ENCODE measurements around the gene CAMTA1.

Gene CAMTA1

DNA sequence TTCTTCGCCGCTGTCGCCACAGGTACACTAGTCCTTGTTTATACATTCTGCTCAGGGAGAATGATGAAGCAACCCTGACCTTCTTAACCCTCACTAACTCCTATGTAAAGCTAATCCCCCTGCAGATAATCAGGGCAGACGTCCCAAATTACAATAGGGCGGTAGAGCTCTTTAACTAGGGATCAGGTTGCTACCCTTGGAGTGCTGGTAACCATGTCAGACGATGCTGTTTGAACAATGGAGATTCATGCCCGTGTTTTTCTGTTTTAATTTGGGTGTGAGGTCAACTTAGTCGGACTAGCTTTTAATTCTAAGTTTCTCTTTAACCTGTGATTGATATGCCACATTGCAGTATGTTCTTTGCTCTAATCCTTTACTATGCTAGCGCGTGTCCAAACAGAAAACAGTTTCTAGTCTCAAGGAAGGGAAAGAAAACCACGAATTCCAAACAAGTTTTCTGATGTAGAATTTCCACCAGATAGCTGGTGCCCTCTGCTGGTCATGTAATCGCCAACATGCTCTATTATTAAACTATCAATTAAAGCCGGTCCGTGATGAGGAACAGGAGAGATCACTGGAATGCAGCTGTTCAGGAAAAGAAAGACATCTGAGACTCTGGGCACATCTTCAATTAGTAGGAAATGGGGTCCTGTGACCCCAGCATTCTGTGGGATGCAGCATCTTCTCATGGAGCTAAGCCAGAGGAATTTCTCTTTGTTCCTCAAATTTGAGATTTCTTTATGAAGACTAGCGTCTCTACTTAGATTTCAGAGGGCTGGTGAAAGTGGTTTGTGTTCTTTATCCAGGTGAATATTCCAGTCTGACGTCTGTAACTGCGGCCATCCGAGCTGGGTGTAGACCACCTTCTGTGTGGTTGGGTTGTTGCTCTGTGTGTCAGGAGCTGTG is 967.5 kb downstream of the CAMTA1 start:
- peak; percentile 58 for DNase-seq

DNA sequence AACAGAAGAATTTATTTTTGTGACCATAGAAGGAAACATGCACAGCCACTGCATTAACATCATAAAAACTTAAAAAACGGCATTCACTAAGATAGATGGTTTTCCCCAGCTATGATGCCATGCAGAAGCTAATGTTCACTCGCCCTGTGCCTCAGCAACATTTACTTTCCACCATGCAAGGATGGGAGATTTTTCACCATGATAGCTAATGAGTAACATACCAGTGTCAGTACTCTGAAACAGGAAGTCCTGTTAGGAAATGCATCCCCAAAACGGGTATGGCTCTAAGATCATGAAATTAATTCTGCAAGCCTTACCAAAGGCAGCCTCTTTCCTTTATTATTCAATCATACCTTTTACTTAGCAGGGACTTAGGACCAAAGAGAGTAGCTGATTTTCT is 968.4 kb downstream of the CAMTA1 start:
- DNase-seq, result no peak

DNA sequence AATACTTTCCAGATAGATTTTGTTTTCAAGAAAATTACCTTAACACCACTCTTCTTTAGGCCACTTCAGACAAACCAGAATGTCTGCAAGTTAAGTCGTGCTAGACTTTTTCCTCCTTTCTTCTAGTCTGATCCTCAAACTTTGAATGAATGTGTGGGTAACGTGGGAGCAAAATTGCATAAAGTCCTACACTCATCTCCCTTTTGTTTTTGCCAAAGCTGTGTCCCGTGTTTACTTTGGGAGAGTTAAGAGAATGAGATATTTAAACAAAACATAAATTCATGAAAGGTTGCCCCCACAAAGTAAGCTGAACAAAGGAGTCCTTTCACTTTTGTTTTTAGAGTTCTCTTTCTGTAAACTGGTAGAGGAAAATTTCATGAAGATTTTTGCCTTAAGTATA is 969.0 kb downstream of the CAMTA1 start:
- no peak for DNase-seq

DNA sequence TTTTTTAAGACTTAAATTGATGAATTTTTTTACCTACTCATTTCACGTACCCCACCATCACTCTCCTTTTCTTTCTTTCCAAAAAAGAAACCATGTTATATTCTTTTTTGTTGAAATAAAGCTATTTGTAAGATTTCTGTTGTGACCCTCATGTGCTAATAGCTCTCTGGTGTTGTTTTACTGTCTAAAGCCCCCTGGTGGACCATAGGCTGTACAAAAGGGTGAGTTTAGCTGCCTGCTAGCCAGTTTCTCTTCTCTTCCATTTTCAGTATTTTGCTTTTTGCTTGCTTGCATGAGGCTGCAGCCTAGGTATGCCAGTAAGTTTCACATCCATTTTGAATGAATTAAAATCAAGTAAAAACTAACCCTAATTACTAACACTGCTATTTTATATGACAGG is 970.2 kb downstream of the CAMTA1 start:
- no peak for DNase-seq

DNA sequence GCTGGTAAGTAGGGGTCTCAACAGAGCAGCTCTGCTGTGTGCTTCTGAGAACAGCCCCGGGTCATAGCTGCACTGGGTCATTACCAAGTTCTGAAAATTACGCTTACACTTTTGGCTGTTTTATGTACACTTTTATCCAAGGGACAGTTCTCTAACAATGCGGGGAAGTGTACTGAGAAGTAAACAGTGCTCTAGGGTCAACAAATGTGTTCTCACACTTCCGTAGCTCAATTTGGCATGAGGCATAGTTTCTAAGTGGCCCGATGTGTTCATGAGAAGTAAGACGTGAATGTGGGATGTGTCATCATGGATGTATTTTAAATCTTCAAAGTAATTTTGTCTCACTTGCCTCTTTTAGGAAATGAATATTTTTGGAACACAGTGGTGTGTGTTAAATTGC is 975.0 kb downstream of the CAMTA1 start:
- DNase-seq, result no peak

DNA sequence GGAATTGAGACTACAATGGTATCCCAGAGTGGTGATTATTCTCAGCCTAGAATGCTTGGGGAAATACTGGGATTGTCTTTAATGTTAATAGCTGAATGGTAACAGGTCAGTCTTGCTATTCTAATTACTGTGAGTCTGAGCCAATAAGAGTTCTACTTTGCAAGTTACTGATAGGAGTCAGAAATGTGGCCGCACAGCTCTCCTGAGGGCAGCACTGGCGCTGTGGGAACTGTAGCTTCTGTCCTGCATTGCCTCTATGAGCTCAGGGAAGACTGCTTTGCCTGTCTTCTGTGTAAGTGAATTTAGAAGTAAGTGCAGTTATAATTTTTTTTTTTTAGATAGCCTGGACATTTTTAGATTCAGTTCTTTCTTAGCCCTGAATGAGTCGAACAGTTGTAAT is 975.8 kb downstream of the CAMTA1 start:
- DNase-seq, result no peak

DNA sequence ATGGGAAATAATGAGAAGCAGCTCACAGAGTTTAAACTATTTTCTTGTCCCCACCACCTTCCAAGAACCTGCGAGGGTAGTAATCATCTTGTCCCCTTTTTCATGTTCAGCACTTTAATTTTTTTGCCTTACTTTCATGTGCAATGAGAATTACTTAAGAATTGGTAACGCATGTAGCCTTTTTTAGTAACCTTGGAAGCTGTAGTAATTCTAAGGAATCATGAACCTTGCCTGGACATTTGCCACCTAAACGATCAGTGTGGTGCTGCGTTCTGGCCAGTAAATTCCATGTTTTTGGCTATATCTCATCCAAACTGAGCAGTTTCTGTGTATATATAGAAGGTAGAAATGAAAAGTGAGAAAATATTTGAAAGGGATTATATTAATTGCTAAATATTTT is 981.9 kb downstream of the CAMTA1 start:
- DNase-seq, result no peak

DNA sequence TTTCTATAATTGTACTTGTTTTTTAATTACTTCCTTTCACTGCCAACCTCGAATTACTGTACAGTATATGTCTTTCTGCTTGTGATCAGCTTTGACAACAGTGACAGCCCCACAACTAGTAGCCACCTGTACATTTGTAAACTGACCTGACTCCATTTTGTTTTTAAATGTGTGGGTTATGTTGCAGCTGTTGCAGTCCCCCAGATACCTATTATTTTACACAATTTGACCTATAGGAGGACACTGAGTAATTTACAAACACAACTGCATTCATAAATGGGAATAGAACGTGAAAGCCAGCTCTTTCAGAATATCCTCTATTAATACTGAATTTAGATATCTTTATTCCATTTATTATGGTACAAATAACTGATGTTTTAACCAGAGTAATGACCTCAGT is 983.3 kb downstream of the CAMTA1 start:
- no peak for DNase-seq

DNA sequence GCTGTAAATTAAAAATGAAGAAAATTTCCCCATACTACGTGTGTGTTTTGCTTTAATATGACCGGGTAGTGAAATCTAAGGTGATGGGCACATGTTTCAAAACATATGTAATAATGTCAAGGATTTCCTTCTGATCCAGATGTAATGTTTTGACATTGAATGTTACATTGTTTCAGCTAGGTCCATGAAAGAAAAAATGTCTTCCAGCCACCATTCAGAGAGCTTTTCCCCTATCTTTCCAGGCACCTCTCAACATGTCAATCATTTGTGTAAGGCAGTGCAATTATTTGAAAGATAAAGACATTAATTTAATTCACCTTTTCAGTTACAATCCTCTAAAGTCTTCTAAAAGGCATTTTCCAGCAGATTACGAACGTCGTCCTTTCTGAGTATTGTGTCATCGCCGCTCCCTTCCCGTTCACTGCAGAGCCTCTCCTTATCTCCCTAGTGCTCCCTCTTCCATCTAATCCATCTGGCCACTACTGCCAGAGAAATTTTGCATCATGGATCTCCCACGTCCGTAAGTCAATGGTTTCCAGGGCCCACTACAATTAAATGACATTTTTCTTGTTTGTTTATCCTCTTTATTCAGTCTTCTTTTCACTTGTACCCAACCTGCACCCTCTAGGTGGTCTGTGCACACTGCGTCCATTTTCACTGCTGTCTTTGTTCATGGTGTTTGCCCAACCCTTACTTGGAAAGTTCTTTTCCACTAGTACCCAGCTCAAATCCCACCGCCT is 984.6 kb downstream of the CAMTA1 start:
- no peak for DNase-seq

DNA sequence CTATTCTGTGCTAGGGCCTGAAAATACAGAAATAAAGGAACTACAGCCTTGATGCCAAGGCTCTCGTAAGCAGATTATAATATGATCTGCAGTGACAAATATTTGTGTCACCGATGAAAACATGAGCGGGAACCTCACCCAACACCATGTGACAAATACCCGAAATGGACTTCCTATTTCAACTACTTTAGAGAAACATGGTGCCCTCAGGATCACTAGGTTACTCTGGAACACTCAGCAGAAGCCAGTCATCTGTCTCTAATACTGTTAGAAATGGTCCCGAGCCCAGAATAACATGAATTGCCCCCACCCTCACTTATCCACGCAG is 985.4 kb downstream of the CAMTA1 start:
- DNase-seq, result no peak

DNA sequence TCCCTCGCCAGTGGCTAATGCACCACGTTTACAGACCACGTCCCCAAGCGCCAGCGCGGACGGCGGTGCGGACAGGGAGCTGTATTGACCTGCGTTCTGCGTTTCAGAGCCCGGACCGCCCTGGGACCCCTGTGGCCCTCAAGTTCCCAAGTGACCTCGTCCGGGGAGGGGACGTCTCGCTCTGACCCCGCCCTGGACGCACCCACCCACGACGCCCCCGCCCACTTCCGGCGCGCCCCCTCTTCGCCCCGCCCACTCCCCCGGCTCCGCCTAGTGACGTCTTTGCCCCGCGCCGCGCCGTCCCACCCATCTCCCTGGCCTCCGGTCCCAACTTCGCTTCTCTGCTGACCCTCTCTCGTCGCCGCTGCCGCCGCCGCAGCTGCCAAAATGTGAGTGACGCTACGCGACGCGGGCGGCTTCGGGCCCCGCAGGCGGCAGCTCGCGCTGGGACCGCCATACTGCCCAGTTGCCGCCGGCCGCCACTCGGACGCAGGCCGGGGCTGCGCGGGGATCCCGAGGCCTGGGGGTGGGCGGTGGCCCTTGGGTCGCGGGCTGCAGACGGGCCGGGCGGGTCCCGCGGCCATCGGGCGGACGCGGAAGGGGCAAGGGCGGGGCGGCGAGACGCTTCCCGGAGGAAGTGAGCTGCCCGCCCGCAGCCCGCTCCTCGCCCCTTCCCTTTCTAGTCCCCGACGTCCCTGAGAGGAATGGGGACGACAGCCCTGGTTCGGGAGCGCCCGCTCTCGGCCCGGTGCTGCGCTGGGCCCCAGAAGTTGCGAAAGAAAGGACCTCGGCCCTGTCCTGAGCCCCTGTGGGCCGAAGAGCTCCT is 986.0 kb downstream of the CAMTA1 start, which contains the start of gene VAMP3:
VAMP3 (plus strand) TSS at position 300 of the 826 bp plus-strand sequence; CDS start at position 388, 88 bp downstream.
- peak; percentile 94 for DNase-seq

DNA sequence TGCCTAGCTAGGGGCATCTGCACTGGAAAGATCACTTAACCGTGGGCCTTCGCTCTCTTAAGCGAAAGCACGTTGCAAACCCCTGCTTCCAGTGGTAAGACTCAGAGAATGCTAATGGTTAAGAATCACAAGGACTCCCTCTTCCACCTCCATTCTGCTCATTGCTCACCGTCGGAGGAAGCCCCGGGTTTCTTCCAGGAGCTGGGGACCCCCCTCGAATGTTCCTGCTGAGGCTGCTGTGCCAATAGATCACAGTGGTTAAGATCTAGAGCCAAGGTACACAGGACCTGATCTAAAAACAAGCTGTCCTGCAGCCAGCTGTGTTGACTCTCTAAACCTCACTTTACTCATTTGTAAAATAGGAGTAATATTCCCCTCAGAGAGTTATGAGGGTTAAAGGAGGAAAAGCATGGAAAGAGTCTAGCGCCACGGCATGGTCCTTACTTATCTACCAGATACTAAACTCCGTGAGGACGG is 986.6 kb downstream of the CAMTA1 start:
- DNase-seq, result no peak

DNA sequence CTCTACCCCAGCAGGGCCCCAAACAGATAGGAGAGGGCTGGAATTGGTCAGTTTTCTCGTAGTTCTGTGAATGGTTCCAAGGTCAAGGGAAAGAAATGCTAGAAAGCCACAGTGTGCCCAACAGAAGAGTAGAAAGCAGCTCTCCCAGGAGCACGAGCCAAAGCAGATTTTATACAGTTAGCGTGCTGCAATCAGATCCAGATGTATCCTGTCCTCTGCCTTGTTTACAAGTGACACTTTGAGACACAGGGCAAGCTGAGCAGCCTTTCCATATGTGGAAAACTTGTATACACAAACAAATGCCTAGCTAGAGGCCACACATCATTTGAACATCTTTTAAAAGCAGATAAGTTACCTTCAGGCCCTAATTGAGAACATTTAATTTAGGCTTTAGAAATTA is 992.3 kb downstream of the CAMTA1 start:
- no peak for DNase-seq

DNA sequence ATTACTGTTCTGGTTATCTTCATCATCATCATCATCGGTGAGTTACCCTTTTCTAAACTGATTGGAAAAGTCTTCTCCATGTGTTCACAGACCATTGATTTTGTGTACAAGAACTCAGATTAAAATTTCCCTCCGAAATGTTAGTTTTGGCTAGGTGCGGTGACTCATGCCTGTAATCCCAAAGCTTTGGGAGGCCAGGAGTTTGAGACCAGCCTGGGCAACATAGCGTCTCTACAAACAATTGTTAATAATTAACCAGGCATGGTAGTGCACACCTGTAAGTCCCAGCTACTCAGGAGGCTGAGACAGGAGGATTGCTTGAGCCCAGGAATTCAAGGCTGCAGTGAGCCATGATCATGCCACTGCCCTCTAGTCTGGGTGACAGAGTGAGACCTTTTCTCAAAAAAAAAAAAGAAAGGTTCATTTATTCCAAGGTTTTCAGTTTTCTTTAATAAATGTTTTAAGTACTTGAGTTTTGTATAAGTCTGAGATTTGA is 992.9 kb downstream of the CAMTA1 start:
- DNase-seq, result no peak

DNA sequence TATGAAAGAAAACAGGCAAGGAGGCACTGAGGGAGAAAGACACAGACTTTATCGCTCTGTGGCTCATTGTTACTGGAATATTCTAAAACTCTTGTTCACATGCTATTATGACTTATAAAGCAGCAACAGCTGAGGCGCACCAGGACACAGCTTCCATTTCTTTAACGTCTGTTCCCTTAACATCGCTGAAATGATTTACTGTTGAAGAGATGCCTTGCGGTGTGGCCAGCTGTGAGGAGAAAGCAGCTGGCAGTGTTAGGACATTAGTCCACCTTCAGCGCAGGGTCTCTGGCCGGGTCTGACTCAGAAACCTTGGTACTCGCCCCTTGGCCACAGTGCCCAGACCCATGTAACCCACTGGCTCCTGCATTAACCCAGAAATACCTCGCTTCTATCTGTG is 995.7 kb downstream of the CAMTA1 start:
- no peak for DNase-seq

DNA sequence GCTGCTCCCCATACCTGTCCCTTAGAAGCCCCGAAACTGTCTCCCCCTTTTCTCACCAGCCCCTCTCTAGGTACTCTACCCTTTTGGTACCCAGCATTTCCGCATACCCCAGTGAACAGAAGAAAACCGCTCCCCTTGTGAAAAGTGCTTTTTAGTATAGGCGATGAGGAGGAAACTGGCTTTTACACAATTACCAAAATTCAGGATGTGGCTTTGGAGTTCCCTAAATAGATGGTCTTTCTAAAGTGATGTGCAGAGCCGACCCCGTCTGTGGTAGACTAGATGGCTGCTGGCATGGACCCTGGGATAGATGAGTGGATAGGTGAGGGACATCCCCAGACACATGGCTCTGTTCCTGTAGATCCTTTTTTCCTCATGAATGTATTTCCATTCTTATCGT is 996.2 kb downstream of the CAMTA1 start:
- no peak for DNase-seq

DNA sequence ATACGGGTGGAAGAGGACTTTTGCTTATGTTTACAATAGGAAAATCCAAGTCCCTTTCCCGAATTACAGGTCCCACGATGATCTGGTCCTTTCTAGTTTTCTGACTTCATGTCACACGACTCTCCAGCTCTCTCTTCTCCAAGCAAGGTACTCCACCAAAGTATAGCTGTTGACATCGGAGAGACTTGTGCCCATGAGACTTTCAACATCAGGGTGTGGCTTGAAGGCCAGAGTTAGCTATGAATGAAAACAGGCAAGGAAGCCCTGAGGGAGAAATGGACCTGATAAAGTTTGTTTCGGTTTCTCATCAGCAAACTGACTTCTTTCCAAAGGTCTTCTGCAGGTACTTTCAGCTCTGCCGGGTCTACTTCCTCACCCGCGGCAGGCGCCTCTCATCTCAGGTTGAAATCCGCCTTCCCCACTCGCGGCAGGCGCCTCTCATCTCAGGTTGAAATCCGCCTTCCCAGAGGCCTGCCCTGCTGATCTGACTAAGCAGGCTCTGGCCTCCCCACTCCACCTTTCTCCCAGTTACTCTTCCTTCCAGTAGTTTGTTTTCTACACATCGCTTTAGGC is 996.8 kb downstream of the CAMTA1 start:
- no peak for DNase-seq

DNA sequence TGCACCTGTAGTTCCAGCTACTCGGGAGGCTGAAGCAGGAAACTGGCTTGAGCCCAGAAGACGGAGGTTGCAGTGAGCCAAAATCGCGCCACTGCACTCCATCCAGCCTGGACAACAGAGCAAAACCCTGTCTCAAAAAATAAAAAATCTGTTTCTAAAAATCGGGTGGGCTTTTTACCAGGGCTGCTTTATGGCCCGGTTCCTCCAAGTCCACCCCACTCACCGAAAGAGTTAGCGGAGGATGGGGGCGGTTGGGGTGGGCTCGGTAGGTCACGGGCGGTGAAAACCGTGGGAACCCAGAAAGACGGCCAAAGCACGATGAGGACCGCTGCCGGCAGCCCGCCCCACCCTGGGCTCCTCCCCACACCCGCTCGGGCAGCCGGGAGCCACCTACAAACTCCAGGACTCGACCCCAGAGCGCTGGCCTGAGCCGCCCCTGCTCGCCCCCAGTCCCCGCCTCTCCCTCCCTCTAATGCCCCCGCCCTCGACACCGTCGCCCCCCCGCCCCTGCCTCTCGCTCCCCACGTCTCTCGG is 998.0 kb downstream of the CAMTA1 start:
- DNase-seq, result peak; percentile 57

DNA sequence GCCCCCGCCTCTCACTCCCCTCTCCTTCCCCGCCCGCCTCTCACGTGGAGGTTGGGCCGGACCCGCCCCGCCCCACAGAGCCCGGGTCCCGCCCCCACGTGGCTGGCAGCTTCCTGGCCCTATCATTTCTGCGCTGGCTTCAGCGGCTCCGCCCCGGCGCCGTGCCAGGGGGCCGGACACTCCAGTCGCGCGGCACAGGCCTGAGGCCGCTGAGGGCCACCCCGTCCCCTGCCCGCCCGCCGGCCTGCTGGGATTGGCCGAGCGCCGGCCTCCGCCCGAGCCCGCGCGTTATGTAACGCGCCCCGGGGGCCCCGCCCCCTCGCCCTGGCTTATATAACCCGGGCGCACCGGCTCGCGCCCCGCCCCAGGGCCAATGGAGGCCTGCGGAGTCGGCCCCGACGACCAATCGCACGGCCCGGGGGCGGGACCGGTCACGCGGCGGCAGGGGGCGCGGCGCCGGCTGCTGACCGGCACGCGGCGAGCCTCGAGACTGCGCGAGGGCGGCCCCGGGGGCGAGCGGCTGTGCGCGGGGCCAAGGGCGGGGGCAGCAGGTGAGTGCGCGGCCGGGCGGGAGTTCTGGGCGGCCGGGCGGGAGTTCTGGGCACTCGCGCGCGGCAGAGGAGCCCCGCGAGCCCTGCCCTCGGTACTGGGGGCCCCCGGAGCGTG is 998.7 kb downstream of the CAMTA1 start, which contains the start of gene PER3:
PER3 (plus strand) TSS at position 466 of the 666 bp plus-strand sequence. CDS start 587 bp downstream, outside the sequence.
- peak; percentile 91 for DNase-seq

DNA sequence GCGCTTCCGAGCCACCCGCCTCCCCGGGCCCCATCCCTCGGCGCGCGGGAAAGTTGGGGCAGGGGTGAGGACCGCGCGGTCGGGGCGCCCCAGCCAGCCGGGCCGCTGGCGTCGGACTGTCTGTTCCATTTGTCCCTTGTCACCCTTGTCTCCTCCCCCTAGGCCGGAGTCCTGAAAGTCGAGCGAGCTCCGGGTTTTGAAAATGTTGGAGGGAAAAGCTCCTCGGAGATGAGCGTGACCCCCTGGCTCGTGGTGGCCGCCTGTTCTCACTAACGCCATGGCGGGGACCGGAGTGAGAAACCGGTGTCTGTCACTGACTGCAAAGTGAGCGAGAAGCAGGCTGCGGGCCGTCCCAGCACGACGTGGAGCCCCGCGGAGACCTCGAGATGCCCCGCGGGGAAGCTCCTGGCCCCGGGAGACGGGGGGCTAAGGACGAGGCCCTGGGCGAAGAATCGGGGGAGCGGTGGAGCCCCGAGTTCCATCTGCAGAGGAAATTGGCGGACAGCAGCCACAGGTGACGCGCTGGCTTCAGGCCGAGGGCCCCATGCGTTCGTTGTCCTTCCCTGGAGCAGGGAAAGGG is 999.3 kb downstream of the CAMTA1 start:
- peak; percentile 25 for DNase-seq

DNA sequence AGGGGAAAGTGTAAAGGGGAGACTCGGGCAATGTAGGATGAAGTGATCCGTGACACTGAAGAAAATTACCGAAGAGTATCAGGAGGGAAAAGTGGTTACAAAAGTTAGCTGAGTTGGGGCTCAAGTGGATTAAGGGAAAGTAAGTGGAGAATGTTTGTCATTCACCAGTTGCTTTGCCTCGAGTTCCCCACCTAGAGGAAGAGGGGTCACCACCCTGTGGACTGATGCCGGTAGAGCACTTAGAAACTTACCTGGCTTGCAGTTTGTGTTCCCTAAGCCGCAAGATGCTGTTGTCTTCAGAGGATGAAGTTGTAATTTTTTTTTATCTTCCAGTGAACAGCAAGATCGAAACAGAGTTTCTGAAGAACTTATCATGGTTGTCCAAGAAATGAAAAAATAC is 999.9 kb downstream of the CAMTA1 start:
- DNase-seq, result no peak
